SHP77 (cell line): ENCODE data around the gene ARHGAP10.
"Not testable (repeated sequence)": the region's sequence is repeated elsewhere in the genome, so short reads cannot be mapped to it uniquely, and the experiment has no call there.

Source experiments
- DNase-seq, 2 experiments: peaks; one replicate each; lab custom pipeline; 2025; lab: John Stamatoyannopoulos, UW

The ARHGAP10 gene

GRCh38 chr4:147794787-147795413, 63.0 kb downstream of the ARHGAP10 start:
- no peak for DNase-seq

DNA sequence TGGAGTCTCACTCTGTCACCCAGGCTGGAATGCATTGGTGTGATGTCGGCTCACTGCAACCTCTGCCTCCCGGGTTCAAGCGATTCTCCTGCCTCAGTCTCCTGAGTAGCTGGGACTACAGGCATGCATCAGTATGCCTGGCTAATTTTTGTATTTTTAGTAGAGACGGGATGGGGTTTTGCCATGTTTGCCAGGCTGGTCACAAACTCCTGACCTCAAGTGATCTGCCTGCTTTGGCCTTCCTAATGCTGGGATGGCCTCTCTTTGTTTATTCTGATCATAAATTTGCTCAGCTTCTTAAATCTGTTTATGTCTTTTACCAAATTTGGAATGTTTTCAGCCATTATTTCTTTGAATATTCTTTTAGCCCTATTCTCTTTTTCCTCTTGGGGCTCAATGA, 67.2 kb downstream of the ARHGAP10 start:
- DNase-seq: not testable (repeated sequence)

GRCh38 chr4:147799986-147800555, 68.2 kb downstream of the ARHGAP10 start:
- no peak for DNase-seq

DNA sequence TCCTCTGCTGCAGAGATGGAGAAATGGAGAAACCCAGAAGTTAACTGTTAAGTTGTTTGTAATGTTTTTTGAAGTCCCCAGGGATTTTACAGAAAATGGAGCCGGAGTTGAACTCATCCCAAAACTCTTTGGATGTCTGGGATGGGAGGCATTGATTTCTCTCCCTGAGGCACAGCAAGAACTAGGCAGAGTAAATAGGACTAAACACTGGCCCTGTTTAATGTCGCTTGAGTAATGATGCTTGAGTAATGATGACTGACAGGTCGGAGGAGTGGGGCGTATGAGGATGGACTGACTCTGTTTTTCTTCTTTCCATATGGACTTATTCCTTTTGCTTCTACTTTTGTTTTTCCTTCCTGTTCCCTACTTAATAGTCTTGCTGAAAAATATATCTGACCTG, 69.9 kb downstream of the ARHGAP10 start:
- DNase-seq: no peak

- DNase-seq: no peak
Measured at GRCh38 chr4:147802346-147802745, 70.5 kb downstream of the ARHGAP10 start.

GRCh38 chr4:147805946-147806345, 74.1 kb downstream of the ARHGAP10 start:
- no peak for DNase-seq

DNA sequence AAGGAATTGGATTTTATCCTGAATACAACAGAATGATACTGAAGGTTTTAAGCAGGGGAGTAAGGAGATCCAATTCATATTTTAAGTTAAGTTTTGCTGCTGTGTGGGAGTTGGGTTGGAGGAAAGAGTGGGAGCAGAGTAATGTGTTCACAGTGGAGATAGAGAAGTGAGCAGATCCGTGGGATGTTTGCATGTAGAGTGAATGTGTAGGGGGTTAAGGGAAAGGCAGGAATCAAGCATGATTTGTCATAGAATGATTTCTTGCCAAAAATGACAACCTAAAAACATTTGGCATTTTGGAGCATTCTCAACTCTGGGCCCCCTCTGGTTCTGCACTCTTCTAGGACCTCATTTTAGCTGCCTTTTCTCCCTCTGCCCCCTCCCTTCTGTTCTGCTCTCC, 76.6 kb downstream of the ARHGAP10 start:
- DNase-seq: no peak

DNA sequence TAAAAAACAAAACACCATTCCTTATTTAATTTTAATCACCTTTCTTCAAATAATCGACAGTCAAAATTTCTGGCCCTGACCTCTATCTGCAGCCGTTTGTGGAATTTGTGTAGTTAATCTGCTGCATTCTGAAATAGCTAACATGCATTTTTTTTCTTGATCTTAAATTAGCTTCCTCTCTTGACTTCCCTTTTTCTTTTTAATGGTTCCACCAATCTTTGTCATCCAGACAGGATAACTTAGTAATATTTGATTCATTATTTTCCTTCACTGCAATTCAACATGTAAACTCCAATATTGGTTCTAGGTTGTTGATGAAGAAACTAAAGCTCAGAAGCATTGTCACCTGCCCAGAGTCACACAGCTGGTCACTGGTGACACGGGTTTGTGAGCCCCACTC, 77.3 kb downstream of the ARHGAP10 start:
- DNase-seq: no peak

DNA sequence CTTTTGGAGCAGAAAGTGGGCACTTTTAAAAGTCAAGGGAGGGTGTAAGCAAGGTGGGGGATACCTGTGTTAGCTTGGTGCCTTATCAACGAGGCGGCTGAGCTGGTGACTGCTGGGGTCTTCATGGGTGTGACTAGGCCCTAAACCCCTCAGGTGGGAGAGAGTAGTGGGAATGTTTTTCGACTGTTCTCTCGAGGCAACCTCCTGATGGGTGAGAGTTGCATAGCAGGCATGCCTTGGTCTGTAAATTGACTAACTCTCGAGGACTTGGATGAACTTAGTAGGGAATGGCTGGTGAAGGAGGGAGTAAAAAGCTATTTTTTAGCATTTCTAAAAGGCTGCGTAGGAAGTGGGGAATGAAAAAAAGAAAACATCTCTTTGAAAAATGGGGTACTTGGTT, 80.0 kb downstream of the ARHGAP10 start:
- no peak for DNase-seq

GRCh38 chr4:147813109-147813773, 81.4 kb downstream of the ARHGAP10 start:
- no peak for DNase-seq

GRCh38 chr4:147813973-147814372, 82.1 kb downstream of the ARHGAP10 start:
- no peak for DNase-seq

GRCh38 chr4:147814376-147814775, 82.5 kb downstream of the ARHGAP10 start:
- DNase-seq: no peak

DNA sequence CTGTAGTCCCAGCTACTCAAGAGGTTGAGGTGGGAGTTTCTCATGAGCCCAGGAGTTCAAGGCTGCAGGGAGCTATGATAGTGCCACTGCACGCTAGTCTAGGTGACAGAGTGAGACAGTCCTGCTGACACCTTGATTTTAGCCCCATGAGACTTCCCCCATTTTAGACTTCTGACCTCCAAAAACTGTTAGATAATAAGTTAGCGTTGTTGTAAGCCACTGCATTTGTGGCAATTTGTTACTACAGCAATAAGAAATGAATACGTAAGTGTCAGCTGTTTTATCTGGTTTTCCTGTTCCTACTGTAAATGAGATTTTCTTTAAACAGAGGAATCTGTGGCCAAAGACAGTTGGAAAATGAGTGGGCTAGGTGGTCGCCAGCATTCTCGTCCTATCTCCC, 83.9 kb downstream of the ARHGAP10 start:
- no peak for DNase-seq

GRCh38 chr4:147816382-147817254, 84.7 kb downstream of the ARHGAP10 start:
- DNase-seq: no peak

GRCh38 chr4:147820975-147821374, 89.1 kb downstream of the ARHGAP10 start:
- no peak for DNase-seq

DNA sequence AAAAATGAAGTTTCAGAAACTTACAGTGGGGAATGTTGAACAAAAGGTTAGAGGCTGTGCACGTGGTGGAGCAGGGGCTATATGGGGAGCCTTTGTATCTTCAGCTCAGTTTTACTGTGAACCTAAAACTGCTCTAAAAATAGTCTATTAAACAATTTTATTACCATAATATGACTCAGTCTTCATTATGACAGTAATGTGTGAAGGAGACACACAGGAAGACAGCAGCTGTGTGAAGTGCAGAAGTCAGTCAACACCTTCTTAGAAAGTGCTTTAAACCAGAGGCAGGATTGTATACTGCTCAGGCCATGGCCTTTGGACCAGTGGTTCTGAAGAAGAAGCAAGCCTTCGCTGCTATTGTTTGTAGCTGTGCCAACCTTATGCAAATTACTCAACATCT, 89.7 kb downstream of the ARHGAP10 start:
- no peak for DNase-seq

DNA sequence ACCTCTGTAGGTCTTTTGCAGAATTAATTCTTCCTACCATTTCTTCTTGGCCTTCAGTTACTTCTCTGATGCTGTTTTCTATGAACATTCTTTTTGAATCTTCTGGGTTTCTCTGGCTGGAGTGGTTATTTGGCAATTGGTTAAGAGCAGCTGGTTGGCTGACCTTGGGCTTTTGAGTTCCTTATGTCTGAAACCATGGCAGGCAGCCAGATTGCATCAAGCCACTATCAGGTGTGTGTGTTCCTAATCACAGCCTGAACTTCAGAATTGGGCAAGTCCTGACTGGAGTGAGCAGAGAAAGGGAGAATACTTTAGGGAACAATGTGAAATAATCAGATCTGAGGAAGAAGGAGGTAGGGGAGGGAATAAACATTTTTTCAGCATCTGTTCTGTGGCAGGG, 90.2 kb downstream of the ARHGAP10 start:
- DNase-seq: no peak

- no peak for DNase-seq
Measured at GRCh38 chr4:147823130-147823529, 91.2 kb downstream of the ARHGAP10 start.

DNA sequence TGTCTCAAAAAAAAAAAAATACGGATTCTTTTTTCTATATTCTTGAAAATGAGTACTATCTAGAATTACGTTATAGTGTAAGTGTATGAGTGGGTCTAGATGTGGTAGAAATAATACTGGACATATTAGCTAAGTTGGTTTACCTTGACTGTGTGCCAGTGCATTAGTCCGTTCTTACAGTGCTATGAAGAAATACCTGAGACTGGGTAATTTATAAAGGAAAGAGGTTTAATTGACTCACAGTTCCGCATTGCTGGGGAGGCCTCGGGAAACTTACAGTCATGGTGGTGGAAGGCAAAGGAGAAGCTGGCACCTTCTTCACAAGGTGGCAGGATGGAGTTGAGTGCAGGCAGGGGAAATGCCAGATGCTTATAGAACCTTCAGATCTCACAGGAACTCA, 92.4 kb downstream of the ARHGAP10 start:
- no peak for DNase-seq

DNA sequence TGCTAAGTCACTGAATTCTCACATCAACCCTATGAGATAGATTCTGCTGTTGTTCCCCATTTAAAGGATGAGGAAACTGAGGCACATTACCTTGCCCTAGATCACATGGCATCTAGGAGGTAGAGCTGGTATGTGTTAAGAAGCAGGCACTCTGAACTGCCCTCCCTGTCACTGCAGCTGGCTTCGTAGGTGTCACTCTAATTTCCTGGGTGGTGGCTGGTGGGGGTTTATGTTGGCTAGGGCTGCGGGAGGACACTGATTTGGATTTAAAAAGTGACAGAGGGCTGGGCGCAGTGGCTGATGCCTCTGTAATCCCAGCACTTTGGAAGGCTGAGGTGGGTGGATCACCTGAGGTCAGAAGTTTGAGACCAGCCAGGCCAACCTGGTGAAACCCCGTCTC, 93.0 kb downstream of the ARHGAP10 start:
- no peak for DNase-seq

DNA sequence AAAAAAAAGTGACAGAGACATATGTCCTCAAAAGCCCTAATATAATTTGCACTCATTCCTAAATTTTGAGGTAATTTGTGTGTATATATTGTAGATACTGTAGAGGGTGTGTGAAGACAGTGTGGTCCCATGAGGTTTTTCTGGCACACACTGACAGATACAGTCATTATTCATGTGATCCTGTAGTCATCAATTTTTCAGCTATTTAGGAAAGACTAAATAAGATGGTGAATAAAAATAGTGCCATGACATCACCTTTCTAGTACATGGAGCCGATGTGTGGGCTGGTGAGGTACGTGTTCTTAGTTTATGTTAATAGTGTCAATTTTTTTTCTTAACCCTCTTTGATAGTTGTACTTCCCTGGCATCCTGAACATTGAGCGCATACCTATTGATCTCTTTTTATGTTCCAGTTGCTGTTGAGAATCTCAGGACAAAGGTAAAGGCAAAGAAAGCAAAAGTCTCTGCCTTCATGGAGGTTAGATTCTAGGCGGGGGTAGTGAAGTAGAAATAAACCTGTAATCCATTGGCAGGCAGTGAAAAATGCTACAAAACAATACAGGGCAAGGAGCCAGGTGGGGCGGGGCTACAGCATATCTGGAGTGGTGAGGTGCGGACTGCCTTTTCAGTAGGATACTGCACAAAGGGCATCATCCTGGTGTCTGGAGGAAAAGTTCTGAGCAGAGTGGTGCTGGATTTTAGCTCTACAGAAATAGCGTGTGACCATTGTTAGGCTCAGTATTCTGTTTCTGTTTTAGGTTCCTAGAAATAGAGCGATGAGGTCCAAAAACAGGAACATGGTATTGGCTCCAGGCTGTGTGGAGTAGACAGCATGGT, 93.8 kb downstream of the ARHGAP10 start:
- DNase-seq: no peak

DNA sequence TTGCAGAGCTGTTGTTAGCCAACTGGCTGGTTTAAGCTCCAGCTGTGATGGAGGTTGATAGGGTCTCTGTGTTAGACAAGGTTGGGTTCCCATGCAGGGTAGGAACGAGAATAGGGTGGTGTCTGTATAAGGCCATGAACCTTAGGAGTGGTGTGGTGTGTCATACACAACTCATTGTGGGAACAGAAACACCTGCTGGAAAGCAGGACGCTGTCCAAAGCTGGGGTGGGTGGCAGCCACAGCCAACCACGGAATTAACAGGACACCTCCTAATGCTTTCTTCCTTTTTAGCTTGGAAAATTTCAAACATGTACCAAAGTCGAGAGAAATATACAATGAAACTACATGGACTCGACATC, 94.4 kb downstream of the ARHGAP10 start:
- DNase-seq: no peak
